ENCODE measurements around the gene SHISA6.

Gene SHISA6

DNA sequence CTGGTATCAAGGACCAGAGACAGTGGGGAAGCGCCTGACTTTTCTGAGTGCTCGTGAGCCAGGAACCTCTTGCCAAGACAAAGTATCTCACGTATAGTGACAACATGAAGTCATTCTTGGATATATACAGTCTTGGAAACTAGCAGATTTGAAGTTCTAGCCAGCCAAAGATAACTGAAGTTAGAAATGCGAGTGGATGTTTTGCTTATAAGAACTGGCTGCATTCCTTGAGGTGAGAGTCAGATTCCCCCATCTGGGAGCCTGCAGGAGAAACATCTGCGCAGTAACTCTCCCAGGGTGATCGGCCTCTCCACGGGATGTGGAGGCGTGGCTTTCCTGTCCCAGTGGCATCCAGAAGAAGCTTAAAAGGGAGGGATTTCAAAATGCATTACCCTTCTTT lies 89.8 kb downstream of the SHISA6 start:
- no peak overlapping the region for H3K4me3 ChIP-seq (IDR thresholded peaks at IDR 0.05; ENCODE audit: insufficient read depth, low read depth, low read length)
- no peaks in the 10 kb centered on the region for H3K27me3 ChIP-seq (ENCODE audit: insufficient read depth, low read depth)
- TF ChIP-seq, protein P1, sequence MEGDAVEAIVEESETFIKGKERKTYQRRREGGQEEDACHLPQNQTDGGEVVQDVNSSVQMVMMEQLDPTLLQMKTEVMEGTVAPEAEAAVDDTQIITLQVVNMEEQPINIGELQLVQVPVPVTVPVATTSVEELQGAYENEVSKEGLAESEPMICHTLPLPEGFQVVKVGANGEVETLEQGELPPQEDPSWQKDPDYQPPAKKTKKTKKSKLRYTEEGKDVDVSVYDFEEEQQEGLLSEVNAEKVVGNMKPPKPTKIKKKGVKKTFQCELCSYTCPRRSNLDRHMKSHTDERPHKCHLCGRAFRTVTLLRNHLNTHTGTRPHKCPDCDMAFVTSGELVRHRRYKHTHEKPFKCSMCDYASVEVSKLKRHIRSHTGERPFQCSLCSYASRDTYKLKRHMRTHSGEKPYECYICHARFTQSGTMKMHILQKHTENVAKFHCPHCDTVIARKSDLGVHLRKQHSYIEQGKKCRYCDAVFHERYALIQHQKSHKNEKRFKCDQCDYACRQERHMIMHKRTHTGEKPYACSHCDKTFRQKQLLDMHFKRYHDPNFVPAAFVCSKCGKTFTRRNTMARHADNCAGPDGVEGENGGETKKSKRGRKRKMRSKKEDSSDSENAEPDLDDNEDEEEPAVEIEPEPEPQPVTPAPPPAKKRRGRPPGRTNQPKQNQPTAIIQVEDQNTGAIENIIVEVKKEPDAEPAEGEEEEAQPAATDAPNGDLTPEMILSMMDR (conservative IDR thresholded peaks at IDR 0.05; ENCODE audit: low read depth, low read length) = no peak
- no peaks in the 10 kb centered on the region for H3K36me3 ChIP-seq (ENCODE audit: insufficient read depth)
- H4K20me1 ChIP-seq (ENCODE audit: insufficient read depth) = no peaks in the 10 kb centered on the region
- no peak overlapping the region for H3K4me2 ChIP-seq
- no peaks in the 10 kb centered on the region for H3K79me2 ChIP-seq (ENCODE audit: insufficient read depth, low read depth)
- no peak overlapping the region for H2AFZ ChIP-seq (ENCODE audit: low read depth)
- no peak overlapping the region for H3K27ac ChIP-seq
- H3K4me1 ChIP-seq (ENCODE audit: low read depth, poor library complexity, severe bottlenecking) = no peaks in the 10 kb centered on the region
- H3K9ac ChIP-seq = no peak overlapping the region

DNA sequence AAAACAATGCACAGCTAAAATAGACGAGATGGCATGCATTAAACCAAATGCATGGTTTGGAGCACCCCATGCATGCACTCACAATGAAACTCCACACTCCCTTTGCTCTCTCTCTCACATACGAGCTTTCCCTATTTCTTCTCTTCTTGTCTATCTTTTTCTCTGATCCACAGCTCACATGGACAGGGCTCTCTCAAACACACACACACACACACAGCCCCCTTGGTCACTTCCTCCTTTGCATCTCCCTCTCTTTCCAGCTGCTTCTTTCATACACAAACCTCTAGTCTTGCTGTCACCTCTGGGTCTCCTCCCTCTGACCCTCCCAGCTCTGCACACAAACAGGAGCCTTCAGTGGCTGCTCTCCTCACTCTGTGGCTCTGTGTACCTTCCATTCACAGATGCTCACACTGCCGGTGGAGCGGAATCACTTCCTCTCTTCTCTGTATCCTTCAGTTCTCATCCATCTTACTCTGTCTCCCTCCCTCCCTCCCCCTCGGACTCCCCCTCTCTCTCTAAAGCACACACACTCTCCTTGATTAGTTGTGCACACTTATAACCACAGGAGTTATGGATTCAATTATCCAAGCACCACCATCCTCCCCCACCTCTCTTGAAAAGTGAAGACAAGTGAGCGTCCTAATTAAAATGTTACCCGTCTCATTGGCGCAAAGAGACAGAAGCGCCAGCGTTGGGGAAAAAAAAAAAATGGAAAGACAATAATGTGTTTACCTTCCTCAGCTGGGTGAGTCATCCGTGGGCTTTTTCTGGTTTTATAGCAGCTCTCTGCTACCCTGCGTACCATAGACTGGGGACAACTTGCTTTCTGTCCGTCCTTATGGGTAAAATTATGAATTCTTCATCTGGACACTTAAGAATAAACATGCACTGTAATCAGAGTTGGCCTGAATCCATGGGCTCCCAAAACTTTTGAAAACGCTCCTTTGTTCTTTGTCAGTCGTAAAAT lies 90.8 kb downstream of the SHISA6 start:
- no peak overlapping the region for H2AFZ ChIP-seq (ENCODE audit: low read depth)
- H3K4me3 ChIP-seq (IDR thresholded peaks at IDR 0.05; ENCODE audit: insufficient read depth, low read depth, low read length) = no peak overlapping the region
- no peak overlapping the region for H3K27ac ChIP-seq
- no peak overlapping the region for H3K9ac ChIP-seq
- no peaks in the 10 kb centered on the region for H4K20me1 ChIP-seq (ENCODE audit: insufficient read depth)
- no peaks in the 10 kb centered on the region for H3K27me3 ChIP-seq (ENCODE audit: insufficient read depth, low read depth)
- H3K36me3 ChIP-seq (ENCODE audit: insufficient read depth) = no peaks in the 10 kb centered on the region
- TF ChIP-seq, protein P1 (conservative IDR thresholded peaks at IDR 0.05; ENCODE audit: low read depth, low read length) = no peak
- no peak overlapping the region for H3K4me2 ChIP-seq
- H3K79me2 ChIP-seq (ENCODE audit: insufficient read depth, low read depth) = no peaks in the 10 kb centered on the region
- no peaks in the 10 kb centered on the region for H3K4me1 ChIP-seq (ENCODE audit: low read depth, poor library complexity, severe bottlenecking)

DNA sequence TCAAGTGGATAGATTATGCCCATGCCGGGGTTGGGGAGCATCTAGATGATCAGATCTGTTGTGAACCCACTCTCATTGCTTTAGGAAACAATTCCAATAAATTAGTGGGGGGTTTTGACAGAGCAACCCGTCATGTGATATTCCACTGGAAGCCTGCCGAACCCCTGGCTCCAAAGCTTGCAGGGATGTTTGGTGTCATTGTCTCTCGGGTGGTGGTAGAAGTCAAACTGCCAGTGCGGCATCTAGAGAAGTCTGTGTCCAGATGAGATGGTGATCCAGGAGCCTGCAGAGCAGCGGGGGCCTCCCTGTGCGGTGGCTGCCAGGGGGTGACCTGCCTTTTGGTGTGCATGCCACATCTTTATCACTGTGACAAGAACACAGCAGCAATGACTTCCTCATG lies 91.7 kb downstream of the SHISA6 start:
- Histone ChIP-seq H3K79me2 (ENCODE audit: insufficient read depth, low read depth) (no peaks in the 10 kb centered on the region), H3K4me3 (IDR thresholded peaks at IDR 0.05; ENCODE audit: insufficient read depth, low read depth, low read length) (no peak overlapping the region), H3K27me3 (ENCODE audit: insufficient read depth, low read depth) (no peaks in the 10 kb centered on the region), H3K36me3 (ENCODE audit: insufficient read depth) (no peaks in the 10 kb centered on the region), H2AFZ (ENCODE audit: low read depth) (no peak overlapping the region), H3K4me1 (ENCODE audit: low read depth, poor library complexity, severe bottlenecking) (no peaks in the 10 kb centered on the region), H3K4me2 (no peak overlapping the region), H3K27ac (no peak overlapping the region), H3K9ac (no peak overlapping the region), H4K20me1 (ENCODE audit: insufficient read depth) (no peaks in the 10 kb centered on the region)
- TF ChIP-seq, protein P1 (conservative IDR thresholded peaks at IDR 0.05; ENCODE audit: low read depth, low read length) = no peak

DNA sequence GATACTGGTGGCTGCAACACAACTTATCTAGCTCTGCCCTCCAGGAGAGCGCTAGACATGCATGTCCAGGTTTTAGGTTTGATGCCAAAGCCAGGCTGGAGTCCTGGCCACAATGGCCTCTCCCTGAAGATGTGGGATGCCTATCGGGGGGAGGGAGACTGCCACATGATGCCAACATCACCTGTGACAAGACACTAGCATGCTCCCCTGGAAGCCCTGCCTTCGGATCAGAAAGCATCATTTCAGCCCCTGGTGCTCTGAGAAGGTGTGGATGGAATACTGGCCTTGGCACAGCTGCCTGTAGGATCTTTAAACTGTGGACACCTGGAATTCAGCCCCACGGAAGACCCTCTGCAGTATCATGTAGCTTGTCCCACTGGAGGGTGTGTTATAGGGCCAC lies 93.5 kb downstream of the SHISA6 start:
- Histone ChIP-seq H3K36me3 (ENCODE audit: insufficient read depth) (no peaks in the 10 kb centered on the region), H3K4me1 (ENCODE audit: low read depth, poor library complexity, severe bottlenecking) (no peaks in the 10 kb centered on the region), H3K4me3 (IDR thresholded peaks at IDR 0.05; ENCODE audit: insufficient read depth, low read depth, low read length) (no peak overlapping the region), H3K27ac (no peak overlapping the region), H3K4me2 (no peak overlapping the region), H4K20me1 (ENCODE audit: insufficient read depth) (no peaks in the 10 kb centered on the region), H2AFZ (ENCODE audit: low read depth) (no peak overlapping the region), H3K9ac (no peak overlapping the region), H3K79me2 (ENCODE audit: insufficient read depth, low read depth) (no peaks in the 10 kb centered on the region), H3K27me3 (ENCODE audit: insufficient read depth, low read depth) (no peaks in the 10 kb centered on the region)
- TF ChIP-seq, protein P1 (conservative IDR thresholded peaks at IDR 0.05; ENCODE audit: low read depth, low read length) = no peak
